NB4 (cell line): ENCODE results near the gene IDH1.

Source experiments
- DNase-seq: peaks from one replicate; pipeline ENCODE4 v3.0.0; 2010; ENCODE audit warnings: low read depth
- H3K4me3 ChIP-seq: one replicate; pipeline ENCODE4 v1.5.1; 2011; ENCODE audit warnings: mild to moderate bottlenecking, low read depth, low read length, moderate library complexity
- MYC ChIP-seq: IDR thresholded peaks from 2 replicates; pipeline ENCODE4 v1.6.1; 2011; ENCODE audit warnings: low read depth, low read length
- POLR2A ChIP-seq: IDR thresholded peaks from 2 replicates; pipeline ENCODE4 v1.6.1; 2011; ENCODE audit warnings: mild to moderate bottlenecking; ENCODE audit not compliant: insufficient read length; ENCODE audit errors: extremely low read depth
- TF ChIP-seq, protein P1 (sequence below): IDR thresholded peaks from 2 replicates; pipeline ENCODE4 v1.6.1; 2011; ENCODE audit warnings: low read depth, low read length
- TF ChIP-seq, protein P2 (sequence below): IDR thresholded peaks from one replicate; pipeline ENCODE4 v1.5.1; 2012; ENCODE audit warnings: low read depth, low read length

Gene IDH1

DNA sequence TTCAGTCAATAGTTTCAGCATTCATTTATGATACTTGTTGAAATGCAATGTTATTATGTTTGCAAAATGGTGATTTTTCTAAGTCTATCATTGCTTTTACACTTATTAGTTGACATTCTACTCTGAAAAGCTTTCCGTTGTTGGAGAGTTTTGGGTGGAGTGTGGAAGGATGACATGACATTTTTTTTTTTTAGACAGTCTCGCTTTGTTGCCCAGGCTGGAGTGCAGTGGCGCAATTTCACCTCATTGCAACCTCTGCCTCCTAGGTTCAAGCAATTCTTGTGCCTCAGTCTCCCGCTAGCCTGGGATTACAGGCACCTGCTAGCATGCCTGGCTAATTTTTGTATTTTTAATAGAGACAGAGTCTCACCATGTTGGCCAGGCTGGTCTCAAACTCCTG is 41.0 kb upstream of the IDH1 start:
- DNase-seq, result no peak
- no peak overlapping the region for H3K4me3 ChIP-seq
- TF ChIP-seq, protein P1, sequence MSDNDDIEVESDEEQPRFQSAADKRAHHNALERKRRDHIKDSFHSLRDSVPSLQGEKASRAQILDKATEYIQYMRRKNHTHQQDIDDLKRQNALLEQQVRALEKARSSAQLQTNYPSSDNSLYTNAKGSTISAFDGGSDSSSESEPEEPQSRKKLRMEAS, result no peak
- TF ChIP-seq MYC (no peak), POLR2A (no peak)
- TF ChIP-seq, protein P2, sequence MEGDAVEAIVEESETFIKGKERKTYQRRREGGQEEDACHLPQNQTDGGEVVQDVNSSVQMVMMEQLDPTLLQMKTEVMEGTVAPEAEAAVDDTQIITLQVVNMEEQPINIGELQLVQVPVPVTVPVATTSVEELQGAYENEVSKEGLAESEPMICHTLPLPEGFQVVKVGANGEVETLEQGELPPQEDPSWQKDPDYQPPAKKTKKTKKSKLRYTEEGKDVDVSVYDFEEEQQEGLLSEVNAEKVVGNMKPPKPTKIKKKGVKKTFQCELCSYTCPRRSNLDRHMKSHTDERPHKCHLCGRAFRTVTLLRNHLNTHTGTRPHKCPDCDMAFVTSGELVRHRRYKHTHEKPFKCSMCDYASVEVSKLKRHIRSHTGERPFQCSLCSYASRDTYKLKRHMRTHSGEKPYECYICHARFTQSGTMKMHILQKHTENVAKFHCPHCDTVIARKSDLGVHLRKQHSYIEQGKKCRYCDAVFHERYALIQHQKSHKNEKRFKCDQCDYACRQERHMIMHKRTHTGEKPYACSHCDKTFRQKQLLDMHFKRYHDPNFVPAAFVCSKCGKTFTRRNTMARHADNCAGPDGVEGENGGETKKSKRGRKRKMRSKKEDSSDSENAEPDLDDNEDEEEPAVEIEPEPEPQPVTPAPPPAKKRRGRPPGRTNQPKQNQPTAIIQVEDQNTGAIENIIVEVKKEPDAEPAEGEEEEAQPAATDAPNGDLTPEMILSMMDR, result no peak

DNA sequence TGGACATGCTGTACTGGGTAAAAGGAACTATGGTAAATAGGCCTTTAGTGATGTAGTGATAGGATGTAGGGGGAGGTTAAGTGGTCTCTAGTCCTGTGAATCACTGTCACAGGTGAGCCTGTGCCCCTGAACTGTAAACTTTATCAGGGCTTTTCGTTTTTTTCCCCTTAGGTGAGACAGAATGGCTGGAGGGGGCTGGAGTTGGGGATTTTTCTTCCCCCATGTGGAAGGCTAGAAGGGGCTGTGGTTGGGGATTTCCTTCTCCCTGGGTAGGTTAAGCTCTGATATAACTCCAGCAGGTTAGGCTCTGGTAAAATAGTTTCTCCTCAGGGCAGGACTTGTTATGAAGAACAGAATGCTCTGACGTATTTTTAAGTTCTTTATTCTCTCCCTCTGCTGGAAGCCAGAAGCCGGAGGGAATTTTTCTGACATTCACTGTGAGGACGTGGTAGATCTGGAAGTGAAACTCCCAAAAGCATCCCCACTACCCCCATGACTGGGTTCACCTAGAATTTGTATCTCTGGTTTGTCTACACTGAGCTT is 39.7 kb upstream of the IDH1 start:
- H3K4me3 ChIP-seq, result no peak overlapping the region
- TF ChIP-seq, protein P1, result no peak
- TF ChIP-seq, protein P2, result no peak
- TF ChIP-seq MYC, result no peak
- no peak for TF ChIP-seq POLR2A
- DNase-seq, result no peak

DNA sequence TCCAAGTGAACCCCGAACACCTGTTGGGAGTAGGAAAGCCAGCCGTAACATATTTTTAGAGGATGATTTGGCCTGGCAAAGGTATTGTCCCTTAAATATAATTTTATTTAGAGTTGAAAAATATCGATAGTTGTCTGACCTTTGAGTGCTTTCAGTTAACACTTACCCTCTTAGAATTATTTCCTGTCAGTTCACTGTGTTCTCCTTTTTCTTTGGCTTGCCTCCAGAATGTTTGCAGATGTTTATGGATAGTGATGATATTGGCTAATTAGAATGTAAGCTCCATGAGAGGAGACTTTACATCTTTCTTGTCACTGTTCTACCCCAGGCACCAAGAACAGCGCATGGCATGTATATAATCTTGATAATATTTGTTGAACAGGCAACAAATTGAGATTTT is 31.0 kb upstream of the IDH1 start:
- TF ChIP-seq POLR2A, result no peak
- no peak for TF ChIP-seq MYC
- TF ChIP-seq, protein P1, result no peak
- TF ChIP-seq, protein P2, result no peak
- no peak for DNase-seq

DNA sequence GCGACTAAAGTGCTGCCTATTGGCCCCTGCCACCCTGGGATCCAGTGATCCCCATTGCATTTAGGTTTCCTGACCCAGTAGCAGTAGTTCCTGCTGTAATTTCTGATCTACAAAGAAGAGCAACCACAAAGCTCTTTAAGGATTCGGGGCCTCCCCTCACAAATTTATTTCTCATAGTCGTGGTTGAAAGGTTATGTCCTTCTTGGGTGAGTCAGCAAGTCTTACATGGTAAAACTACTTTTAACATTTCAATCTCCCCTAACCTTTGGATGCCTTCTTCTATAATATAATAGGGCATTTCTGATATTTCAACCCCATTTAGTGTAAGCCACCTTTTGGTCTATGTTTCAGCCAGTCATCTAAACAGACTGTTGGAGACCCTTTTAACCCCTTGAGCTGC is 26.1 kb upstream of the IDH1 start:
- peak; percentile 55 for DNase-seq
- TF ChIP-seq MYC, result no peak
- no peak for TF ChIP-seq POLR2A
- TF ChIP-seq, protein P2, result no peak
- TF ChIP-seq, protein P1, result no peak
- H3K4me3 ChIP-seq, result no peak overlapping the region

More for the DNA sequence above, 31.0 kb upstream of the IDH1 start:
- no peak overlapping the region for H3K4me3 ChIP-seq

DNA sequence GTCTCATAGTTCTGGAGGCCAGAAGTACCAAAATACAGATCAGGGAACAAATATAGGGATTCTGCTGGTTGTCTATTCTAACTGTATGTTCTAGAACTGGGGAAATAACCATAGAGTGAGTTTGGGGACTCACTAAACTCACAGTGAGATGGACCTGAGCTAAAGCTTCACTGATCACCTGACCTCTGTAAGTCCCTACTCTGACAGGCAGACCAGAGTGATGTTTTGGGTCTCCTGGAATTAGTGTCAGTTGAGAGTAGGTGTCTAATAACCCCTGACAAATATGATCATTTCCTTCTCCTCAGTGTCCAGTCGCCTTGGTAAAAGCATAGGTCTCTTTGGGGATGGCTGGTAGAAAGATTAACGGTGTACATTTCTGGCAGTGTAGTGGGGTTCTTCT is 25.4 kb upstream of the IDH1 start:
- no peak for DNase-seq
- TF ChIP-seq, protein P1, result no peak
- TF ChIP-seq, protein P2, result no peak
- TF ChIP-seq POLR2A (no peak), MYC (no peak)
- no peak overlapping the region for H3K4me3 ChIP-seq

DNA sequence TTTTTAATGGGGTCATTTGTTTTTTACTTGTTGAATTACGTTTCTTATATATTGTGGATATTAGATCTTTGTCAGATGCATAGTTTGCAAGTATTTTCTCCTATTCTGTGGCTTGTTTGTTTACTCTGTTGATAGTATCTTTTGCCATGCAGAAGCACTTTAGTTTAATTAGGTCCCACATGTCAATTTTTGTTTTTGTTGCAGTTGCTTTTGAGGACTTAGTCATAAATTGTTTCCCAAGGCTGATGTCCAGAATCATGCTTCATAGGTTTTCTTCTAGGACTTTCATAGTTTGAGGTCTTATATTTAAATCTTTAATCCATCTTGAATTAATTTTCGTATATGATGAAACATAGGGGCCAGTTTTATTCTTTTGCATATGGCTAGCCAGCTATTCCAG is 24.4 kb upstream of the IDH1 start:
- no peak overlapping the region for H3K4me3 ChIP-seq
- DNase-seq, result no peak
- no peak for TF ChIP-seq MYC
- TF ChIP-seq, protein P1, result no peak
- TF ChIP-seq, protein P2, result no peak
- TF ChIP-seq POLR2A, result no peak
